GM19395 (cell line): ENCODE data around the gene FLRT3.

Source experiments
- ATAC-seq: cut with Tn5 transposase; IDR thresholded peaks from one replicate; pipeline ENCODE4 v1.9.1; 2021; ENCODE audit warnings: mild to moderate bottlenecking, moderate library complexity; ENCODE audit not compliant: unreplicated experiment

Gene FLRT3

GRCh38 chr20:14331646-14332045 is 5.8 kb downstream of the FLRT3 start:
- ATAC-seq, result no peak

- no peak for ATAC-seq
These were observed 17.7 kb downstream of the FLRT3 start for GRCh38 chr20:14319704-14320103.

- no peak for ATAC-seq
These were observed 23.9 kb downstream of the FLRT3 start for GRCh38 chr20:14313341-14314020.

- no peak for ATAC-seq
These were observed 25.4 kb downstream of the FLRT3 start for GRCh38 chr20:14312001-14312400.

GRCh38 chr20:14310977-14311627 is 26.3 kb downstream of the FLRT3 start:
- ATAC-seq, result no peak

- ATAC-seq, result no peak
These were observed 29.5 kb downstream of the FLRT3 start for GRCh38 chr20:14307956-14308355.

- ATAC-seq, result no peak
These were observed 32.9 kb downstream of the FLRT3 start for GRCh38 chr20:14304472-14304871.

GRCh38 chr20:14303651-14304050 is 33.8 kb downstream of the FLRT3 start:
- no peak for ATAC-seq

GRCh38 chr20:14303106-14303505 is 34.3 kb downstream of the FLRT3 start:
- no peak for ATAC-seq

- ATAC-seq, result no peak
These were observed 37.6 kb downstream of the FLRT3 start for GRCh38 chr20:14299831-14300230.

GRCh38 chr20:14295770-14296309 is 41.6 kb downstream of the FLRT3 start:
- ATAC-seq, result no peak

- no peak for ATAC-seq
These were observed 42.2 kb downstream of the FLRT3 start for GRCh38 chr20:14295238-14295637.

- no peak for ATAC-seq
These were observed 45.9 kb downstream of the FLRT3 start for GRCh38 chr20:14291502-14291901.

GRCh38 chr20:14288341-14289330 is 48.8 kb downstream of the FLRT3 start:
- ATAC-seq, result no peak

- ATAC-seq, result no peak
These were observed 53.0 kb downstream of the FLRT3 start for GRCh38 chr20:14284443-14284842.

- ATAC-seq, result no peak
These were observed 55.3 kb downstream of the FLRT3 start for GRCh38 chr20:14282140-14282539.
